HL-60 (cell line): ENCODE measurements around the gene WDFY4.

Source experiments
- CTCF ChIP-seq: IDR thresholded peaks from one replicate; pipeline ENCODE4 v1.5.1; 2011; ENCODE audit warnings: low read length, control low read depth, inconsistent platforms; ENCODE audit not compliant: insufficient read depth
- POLR2AphosphoS5 ChIP-seq: IDR thresholded peaks from 2 replicates; pipeline ENCODE4 v1.6.1; 2012; ENCODE audit warnings: low read depth

GRCh38 chr10:48784031-48784430, 99.4 kb downstream of the WDFY4 start:
- TF ChIP-seq CTCF = no peak
- TF ChIP-seq POLR2AphosphoS5 = no peak
